ENCODE results near the gene NASP.

The NASP gene

DNA sequence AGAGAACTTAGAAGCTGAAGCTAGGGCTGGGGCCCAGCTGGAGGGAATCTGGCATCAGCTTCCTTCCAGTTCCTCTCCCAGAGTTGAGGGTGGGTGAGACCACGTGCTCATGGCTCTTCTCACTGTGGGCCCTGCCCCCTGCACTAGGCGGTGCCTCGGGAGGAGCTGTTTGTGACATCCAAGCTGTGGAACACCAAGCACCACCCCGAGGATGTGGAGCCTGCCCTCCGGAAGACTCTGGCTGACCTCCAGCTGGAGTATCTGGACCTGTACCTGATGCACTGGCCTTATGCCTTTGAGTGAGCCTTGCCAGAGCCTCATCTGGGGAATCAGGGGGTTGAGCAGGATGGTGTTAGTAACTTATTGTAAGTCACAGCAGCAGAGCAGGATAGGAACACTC, 17.1 kb upstream of the NASP start:
- DNase-seq (ENCODE audit: low read depth, low spot score) = no peak
- TF ChIP-seq POLR2AphosphoS5 (IDR thresholded peaks at IDR 0.05; ENCODE audit: borderline replicate concordance, low read depth, low read length) = no peak
- TF ChIP-seq EZH2 (IDR thresholded peaks at IDR 0.05) = no peak
- TF ChIP-seq FOXP2 (optimal IDR thresholded peaks at IDR 0.05; ENCODE audit: control extremely low read depth, extremely low read length, insufficient read depth) = no peak
- Histone ChIP-seq H3K4me3 (no peak overlapping the region), H3K27ac (no peak overlapping the region), H3K36me3 (ENCODE audit: insufficient read depth, low read length) (peaks cover 71% of the 10 kb centered on the region), H3K9me3 (ENCODE audit: low read depth, low read length) (no peaks in the 10 kb centered on the region), H3K9ac (ENCODE audit: insufficient read length) (no peak overlapping the region)

- Histone ChIP-seq H3K4me3 (no peak overlapping the region), H3K9ac (ENCODE audit: insufficient read length) (no peak overlapping the region), H3K9me3 (ENCODE audit: low read depth, low read length) (no peaks in the 10 kb centered on the region), H3K36me3 (ENCODE audit: insufficient read depth, low read length) (peaks cover 62% of the 10 kb centered on the region), H3K27ac (no peak overlapping the region)
- DNase-seq (ENCODE audit: low read depth, low spot score) = no peak
- TF ChIP-seq POLR2AphosphoS5 (IDR thresholded peaks at IDR 0.05; ENCODE audit: borderline replicate concordance, low read depth, low read length) (no peak), FOXP2 (optimal IDR thresholded peaks at IDR 0.05; ENCODE audit: control extremely low read depth, extremely low read length, insufficient read depth) (no peak), EZH2 (IDR thresholded peaks at IDR 0.05) (no peak)
These were observed 15.9 kb upstream of the NASP start for GRCh38 chr1:45567911-45568310.

DNA sequence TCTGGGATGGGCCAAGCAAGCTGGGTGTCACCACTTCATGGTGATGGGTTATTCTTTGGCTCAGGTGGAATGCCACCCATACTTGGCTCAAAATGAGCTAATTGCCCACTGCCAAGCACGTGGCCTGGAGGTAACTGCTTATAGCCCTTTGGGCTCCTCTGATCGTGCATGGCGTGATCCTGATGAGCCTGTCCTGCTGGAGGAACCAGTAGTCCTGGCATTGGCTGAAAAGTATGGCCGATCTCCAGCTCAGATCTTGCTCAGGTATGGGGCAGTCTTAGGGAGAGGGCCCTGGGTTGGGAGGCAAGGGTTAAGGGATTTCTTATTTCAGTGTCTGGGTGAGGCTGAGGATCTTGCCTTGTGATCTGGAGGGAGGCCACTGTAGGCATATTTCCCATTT, 15.4 kb upstream of the NASP start:
- H3K4me3 ChIP-seq = no peak overlapping the region
- H3K9me3 ChIP-seq (ENCODE audit: low read depth, low read length) = no peaks in the 10 kb centered on the region
- no peak overlapping the region for H3K27ac ChIP-seq
- DNase-seq (ENCODE audit: low read depth, low spot score) = no peak
- H3K36me3 ChIP-seq (ENCODE audit: insufficient read depth, low read length) = peaks cover 57% of the 10 kb centered on the region
- no peak for TF ChIP-seq POLR2AphosphoS5 (IDR thresholded peaks at IDR 0.05; ENCODE audit: borderline replicate concordance, low read depth, low read length)
- no peak for TF ChIP-seq FOXP2 (optimal IDR thresholded peaks at IDR 0.05; ENCODE audit: control extremely low read depth, extremely low read length, insufficient read depth)
- TF ChIP-seq EZH2 (IDR thresholded peaks at IDR 0.05) = no peak
- H3K9ac ChIP-seq (ENCODE audit: insufficient read length) = no peak overlapping the region

GRCh38 chr1:45569571-45569961, 14.3 kb upstream of the NASP start:
- no peak overlapping the region for H3K4me3 ChIP-seq
- no peak overlapping the region for H3K27ac ChIP-seq
- peaks cover 49% of the 10 kb centered on the region for H3K36me3 ChIP-seq (ENCODE audit: insufficient read depth, low read length)
- H3K9me3 ChIP-seq (ENCODE audit: low read depth, low read length) = no peaks in the 10 kb centered on the region
- DNase-seq (ENCODE audit: low read depth, low spot score) = no peak
- TF ChIP-seq POLR2AphosphoS5 (IDR thresholded peaks at IDR 0.05; ENCODE audit: borderline replicate concordance, low read depth, low read length) = no peak
- H3K9ac ChIP-seq (ENCODE audit: insufficient read length) = no peak overlapping the region

- no peak for TF ChIP-seq EZH2 (IDR thresholded peaks at IDR 0.05)
- no peak for TF ChIP-seq FOXP2 (optimal IDR thresholded peaks at IDR 0.05; ENCODE audit: control extremely low read depth, extremely low read length, insufficient read depth)
- no peak for TF ChIP-seq POLR2AphosphoS5 (IDR thresholded peaks at IDR 0.05; ENCODE audit: borderline replicate concordance, low read depth, low read length)
- Histone ChIP-seq H3K4me3 (no peak overlapping the region), H3K9ac (ENCODE audit: insufficient read length) (no peak overlapping the region), H3K36me3 (ENCODE audit: insufficient read depth, low read length) (peaks cover 49% of the 10 kb centered on the region), H3K27ac (no peak overlapping the region), H3K9me3 (ENCODE audit: low read depth, low read length) (no peaks in the 10 kb centered on the region)
- no peak for DNase-seq (ENCODE audit: low read depth, low spot score)
These were observed 13.8 kb upstream of the NASP start for GRCh38 chr1:45569962-45570581.

DNA sequence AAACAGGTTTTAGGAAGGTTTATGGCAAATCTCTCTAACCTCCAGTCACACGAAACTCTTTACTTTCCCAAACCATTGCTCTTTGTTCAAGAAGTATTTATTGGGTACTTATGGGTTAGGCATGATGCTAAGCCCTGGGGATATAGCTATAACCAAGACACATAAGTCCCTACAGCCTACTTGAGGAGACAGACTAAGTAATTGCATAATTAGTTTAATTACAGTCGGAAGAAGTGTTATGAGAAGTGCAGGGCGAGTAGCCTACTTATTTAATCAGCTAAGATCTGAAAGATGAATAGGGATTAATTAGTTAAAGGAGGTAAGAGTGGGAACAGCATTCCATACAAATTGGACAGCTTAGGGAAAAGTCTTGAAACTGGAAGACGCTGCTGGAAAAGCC, 13.2 kb upstream of the NASP start:
- Histone ChIP-seq H3K27ac (no peak overlapping the region), H3K4me3 (no peak overlapping the region), H3K36me3 (ENCODE audit: insufficient read depth, low read length) (peaks cover 49% of the 10 kb centered on the region), H3K9ac (ENCODE audit: insufficient read length) (no peak overlapping the region), H3K9me3 (ENCODE audit: low read depth, low read length) (no peaks in the 10 kb centered on the region)
- DNase-seq (ENCODE audit: low read depth, low spot score) = no peak
- TF ChIP-seq POLR2AphosphoS5 (IDR thresholded peaks at IDR 0.05; ENCODE audit: borderline replicate concordance, low read depth, low read length) (no peak), FOXP2 (optimal IDR thresholded peaks at IDR 0.05; ENCODE audit: control extremely low read depth, extremely low read length, insufficient read depth) (no peak), EZH2 (IDR thresholded peaks at IDR 0.05) (no peak)

GRCh38 chr1:45573231-45573804, 10.5 kb upstream of the NASP start:
- no peak for DNase-seq (ENCODE audit: low read depth, low spot score)
- no peak overlapping the region for H3K27ac ChIP-seq
- no peak overlapping the region for H3K4me3 ChIP-seq
- TF ChIP-seq FOXP2 (optimal IDR thresholded peaks at IDR 0.05; ENCODE audit: control extremely low read depth, extremely low read length, insufficient read depth) (no peak), EZH2 (IDR thresholded peaks at IDR 0.05) (no peak), POLR2AphosphoS5 (IDR thresholded peaks at IDR 0.05; ENCODE audit: borderline replicate concordance, low read depth, low read length) (no peak)
- 0 out of 2 replicates have a peak, but pooled peaks cover under 1% of the 10 kb centered on the region for H3K9me3 ChIP-seq (ENCODE audit: low read depth, low read length)
- peaks cover 29% of the 10 kb centered on the region for H3K36me3 ChIP-seq (ENCODE audit: insufficient read depth, low read length)
- H3K9ac ChIP-seq (ENCODE audit: insufficient read length) = no peak overlapping the region

GRCh38 chr1:45574105-45574626, 9.7 kb upstream of the NASP start:
- H3K27ac ChIP-seq = no peak overlapping the region
- TF ChIP-seq FOXP2 (optimal IDR thresholded peaks at IDR 0.05; ENCODE audit: control extremely low read depth, extremely low read length, insufficient read depth) (no peak), EZH2 (IDR thresholded peaks at IDR 0.05) (no peak), POLR2AphosphoS5 (IDR thresholded peaks at IDR 0.05; ENCODE audit: borderline replicate concordance, low read depth, low read length) (no peak)
- 0 out of 2 replicates have a peak, but pooled peaks cover 3% of the 10 kb centered on the region for H3K9me3 ChIP-seq (ENCODE audit: low read depth, low read length)
- H3K36me3 ChIP-seq (ENCODE audit: insufficient read depth, low read length) = peaks cover 20% of the 10 kb centered on the region
- H3K4me3 ChIP-seq = no peak overlapping the region
- H3K9ac ChIP-seq (ENCODE audit: insufficient read length) = no peak overlapping the region
- DNase-seq (ENCODE audit: low read depth, low spot score) = no peak

All from SK-N-MC (cell line).